Measurements from ENCODE around the gene GUCD1.
"Not testable (repeated sequence)": the region's sequence is repeated elsewhere in the genome, so short reads cannot be mapped to it uniquely, and the experiment has no call there.

Gene GUCD1

DNA sequence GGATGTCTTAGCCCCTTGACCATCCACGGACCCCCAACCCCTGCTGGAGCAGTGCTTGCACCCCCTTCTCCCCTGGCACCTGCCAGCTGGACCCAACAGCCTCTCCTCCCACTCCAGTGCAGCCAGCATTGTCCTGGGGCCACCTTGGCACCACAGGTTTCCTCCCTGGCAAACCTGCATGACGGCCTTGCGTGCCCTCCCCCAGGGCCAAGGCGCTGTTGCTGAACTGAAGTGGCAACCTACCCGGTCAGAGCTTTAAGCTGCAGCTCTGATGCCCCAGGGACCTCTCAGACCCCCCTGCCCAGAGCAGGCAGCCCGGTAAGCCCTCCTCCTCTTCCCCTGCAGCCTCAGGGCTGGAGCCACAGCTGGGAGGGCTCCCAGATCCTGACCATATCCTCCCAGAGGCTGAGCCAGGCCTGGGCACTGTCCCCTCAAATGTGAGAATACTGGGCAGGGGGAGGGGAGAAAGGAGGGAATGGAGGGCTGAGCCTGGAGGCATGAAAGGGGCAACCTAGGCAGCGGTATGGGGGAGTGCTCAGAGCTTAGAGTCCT lies 39.7 kb upstream of the GUCD1 start:
- FAIRE-seq, result no peak
- no peak for DNase-seq (ENCODE audit: insufficient read length)
- TF ChIP-seq POLR2A (IDR thresholded peaks at IDR 0.05; ENCODE audit: low read depth, low read length), result no peak
- TF ChIP-seq POLR2AphosphoS5 (IDR thresholded peaks at IDR 0.05; ENCODE audit: low read depth, low read length), result no peak
- TF ChIP-seq TAF1 (IDR thresholded peaks at IDR 0.05; ENCODE audit: borderline replicate concordance, low read depth, low read length), result no peak

DNA sequence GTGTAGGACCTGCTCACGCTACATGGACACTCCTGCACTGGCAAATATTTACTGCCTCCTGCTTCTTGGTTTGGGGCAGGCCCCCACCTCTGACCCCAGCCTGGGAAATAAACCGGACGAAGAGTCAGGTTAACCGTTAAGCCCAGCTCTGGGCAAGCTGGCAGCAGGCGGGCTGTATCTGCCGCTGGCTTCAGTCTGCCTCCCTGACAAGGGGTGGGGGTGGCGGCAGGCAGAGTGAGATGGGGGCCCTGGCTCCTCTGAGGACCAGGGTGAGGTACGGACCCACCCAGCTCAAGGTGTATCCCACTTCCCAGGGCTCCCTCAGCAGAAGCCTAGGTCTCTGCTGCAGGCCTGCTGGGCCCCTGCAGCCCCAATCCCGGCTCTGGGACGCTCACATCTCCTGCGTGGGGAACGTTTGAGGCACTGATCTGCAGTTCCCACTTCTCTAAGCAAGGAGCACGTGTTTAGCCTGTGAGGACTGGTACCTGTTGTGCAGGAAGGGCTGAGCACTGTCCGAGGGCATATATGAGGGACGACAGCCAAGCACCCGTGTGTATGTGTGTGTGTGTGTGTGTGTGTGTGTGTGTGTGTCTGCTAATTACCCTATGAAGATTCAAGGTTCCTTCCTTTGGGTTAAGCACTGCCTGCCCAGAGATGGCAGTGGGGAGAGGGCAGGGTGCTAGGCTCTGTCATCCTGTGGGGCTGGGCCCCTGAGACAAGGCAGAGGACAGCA lies 39.1 kb upstream of the GUCD1 start:
- DNase-seq (ENCODE audit: insufficient read length) (no peak), FAIRE-seq (peak; percentile 38)
- TF ChIP-seq POLR2A (IDR thresholded peaks at IDR 0.05; ENCODE audit: low read depth, low read length) (no peak), TAF1 (IDR thresholded peaks at IDR 0.05; ENCODE audit: borderline replicate concordance, low read depth, low read length) (no peak), POLR2AphosphoS5 (IDR thresholded peaks at IDR 0.05; ENCODE audit: low read depth, low read length) (no peak)

DNA sequence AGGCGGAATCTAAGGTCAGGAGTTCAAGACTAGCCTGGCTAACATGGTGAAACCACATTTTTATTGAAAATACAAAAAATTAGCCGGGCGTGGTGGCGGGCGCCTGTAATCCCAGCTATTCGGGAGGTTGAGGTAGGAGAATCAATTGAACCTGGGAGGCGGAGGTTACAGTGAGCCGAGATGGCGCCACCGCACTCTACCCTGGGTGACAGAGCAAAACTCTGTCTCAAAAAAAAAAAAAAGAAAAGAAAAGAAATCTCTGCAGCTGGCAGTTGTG lies 38.6 kb upstream of the GUCD1 start:
- FAIRE-seq; DNase-seq (ENCODE audit: insufficient read length): not testable (repeated sequence)

DNA sequence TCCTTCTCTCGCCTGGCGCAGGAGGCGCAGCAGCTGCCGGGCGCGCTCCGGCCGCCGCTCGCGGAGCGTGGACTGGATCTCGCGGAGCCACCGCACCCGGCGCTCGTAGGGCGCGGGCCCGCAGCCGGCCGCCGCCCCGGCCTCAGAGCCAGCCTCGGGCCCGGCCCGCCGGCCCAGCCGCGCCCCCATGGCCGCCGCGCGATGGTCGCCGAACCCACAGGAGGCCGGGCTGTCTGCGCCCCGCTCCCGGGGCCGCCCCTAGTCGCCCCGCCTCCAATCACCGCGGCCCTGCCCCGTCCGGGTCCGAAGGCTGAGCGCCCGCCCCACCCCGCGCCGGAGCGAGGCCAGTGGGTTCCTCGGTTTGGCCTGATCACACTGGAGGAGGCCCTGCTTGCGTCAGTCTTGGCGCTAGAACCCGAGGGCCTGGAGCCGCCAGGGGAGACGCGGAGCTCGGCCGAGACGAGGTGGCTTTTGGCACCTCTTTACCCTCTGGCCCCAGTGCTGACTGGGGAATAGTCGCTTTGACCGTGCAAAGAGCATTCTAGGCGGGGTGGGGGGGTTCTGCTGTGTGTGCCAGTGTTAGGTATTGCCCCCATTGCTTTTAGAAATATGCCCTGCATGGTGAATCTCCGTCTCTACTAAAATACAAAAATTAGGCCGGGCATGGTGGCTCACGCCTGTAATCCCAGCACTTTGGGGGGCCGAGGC lies 38.1 kb upstream of the GUCD1 start, which contains the start of gene LRRC75B:
LRRC75B (minus strand) TSS at position 223 of the 708 bp plus-strand sequence; CDS start at position 189, 34 bp downstream.
- TF ChIP-seq POLR2A (IDR thresholded peaks at IDR 0.05; ENCODE audit: low read depth, low read length), result peak; percentile 44; the same call in 1 of the 2 replicates
- TF ChIP-seq TAF1 (IDR thresholded peaks at IDR 0.05; ENCODE audit: borderline replicate concordance, low read depth, low read length), result no peak
- FAIRE-seq (peak; percentile 93), DNase-seq (ENCODE audit: insufficient read length) (peak; percentile 90)

DNA sequence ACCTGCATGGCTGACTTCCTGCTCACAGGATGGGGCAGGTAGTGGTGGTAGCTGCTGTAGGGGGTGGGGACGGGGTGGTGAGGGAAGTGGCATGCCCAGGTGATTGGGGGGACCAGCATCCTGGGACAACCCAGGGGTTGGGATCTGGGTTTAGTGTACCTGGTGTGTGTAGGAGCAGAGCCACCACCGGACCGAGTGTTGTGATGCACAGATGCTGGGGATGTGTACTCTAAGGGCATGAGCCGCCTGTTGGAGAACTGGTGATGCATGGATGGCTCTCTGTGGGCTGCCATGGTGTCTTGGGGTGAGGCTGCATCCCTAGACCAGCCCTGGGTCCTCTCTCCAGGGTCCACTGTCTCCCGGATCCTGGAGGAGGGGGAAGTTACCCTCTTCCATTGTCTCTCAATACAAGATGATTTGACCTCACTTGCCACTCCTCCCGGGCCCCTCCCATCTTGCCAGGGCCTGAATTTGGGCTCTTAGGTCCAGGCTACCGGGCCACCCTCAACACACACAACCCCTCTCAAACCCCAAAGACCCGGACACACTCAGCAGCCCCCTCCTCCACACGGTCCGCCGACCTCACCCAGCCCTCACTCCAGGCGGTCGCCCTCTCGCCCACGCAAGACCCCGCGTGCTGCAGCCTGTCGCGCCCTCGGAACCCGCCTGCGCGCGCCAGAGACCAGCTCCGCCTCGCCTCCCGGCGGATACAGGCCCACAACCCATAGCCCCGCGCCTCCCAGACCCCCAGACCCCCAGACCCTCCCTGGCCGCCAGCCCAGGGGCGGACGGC lies 37.3 kb upstream of the GUCD1 start:
- TF ChIP-seq POLR2AphosphoS5 (IDR thresholded peaks at IDR 0.05; ENCODE audit: low read depth, low read length), result no peak
- no peak for TF ChIP-seq POLR2A (IDR thresholded peaks at IDR 0.05; ENCODE audit: low read depth, low read length)
- TF ChIP-seq TAF1 (IDR thresholded peaks at IDR 0.05; ENCODE audit: borderline replicate concordance, low read depth, low read length), result no peak
- DNase-seq (ENCODE audit: insufficient read length) (peak; percentile 40), FAIRE-seq (no peak)

DNA sequence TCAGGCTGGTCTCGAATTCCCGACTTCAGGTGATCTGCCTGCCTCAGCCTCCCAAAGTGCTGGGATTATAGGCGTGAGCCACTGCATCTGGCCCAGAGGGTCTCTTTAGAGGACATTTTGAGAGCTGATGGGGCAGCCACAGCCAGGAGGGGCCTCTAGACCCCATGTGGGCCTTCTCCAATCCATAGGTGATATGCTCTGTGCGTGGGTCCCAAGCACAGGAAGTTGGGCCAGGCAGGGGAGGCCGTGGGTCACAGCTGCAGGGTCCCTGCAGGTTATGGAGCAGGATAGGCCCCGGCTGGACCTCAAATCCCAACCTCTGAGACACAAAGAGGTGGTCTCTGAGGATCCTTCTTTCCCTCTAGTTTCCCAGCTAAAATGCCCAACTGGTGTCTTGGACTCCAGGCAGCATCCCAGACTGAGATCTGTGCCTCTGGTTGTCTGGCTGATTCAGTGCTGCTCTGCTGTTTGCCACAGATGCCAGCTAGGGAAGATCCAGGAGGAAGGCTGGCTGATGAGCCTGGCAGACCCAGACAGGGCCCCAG lies 36.4 kb upstream of the GUCD1 start:
- DNase-seq (ENCODE audit: insufficient read length) (no peak), FAIRE-seq (no peak)
- TF ChIP-seq TAF1 (IDR thresholded peaks at IDR 0.05; ENCODE audit: borderline replicate concordance, low read depth, low read length) (no peak), POLR2AphosphoS5 (IDR thresholded peaks at IDR 0.05; ENCODE audit: low read depth, low read length) (no peak), POLR2A (IDR thresholded peaks at IDR 0.05; ENCODE audit: low read depth, low read length) (no peak)

DNA sequence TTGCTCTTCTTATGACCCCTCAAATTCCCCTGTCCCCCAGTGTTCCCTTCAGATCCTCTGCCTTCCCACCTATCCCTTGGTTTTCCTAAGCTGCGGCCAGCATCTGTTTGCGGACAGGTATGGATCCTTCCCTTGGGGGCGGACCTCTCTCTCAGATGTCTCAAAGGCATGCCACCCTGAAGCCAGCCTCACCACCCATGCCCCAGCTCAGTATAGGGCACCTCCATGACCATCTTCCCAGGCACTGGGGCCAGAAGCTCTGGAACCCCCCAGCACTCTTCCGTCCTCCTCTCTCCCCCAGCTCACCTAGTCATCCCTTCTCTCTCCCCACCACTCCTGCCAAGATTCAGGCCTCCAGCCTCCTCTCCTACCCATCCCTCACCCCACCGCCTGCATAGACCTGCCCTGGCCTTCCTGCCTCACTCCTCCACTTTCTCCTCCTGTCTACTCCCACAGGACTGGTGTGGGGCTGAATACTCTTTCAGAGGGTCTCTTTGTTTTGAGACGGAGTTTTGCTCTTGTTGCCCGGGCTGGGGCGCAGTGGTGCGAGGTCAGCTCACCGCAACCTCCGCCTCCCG lies 35.7 kb upstream of the GUCD1 start:
- TF ChIP-seq POLR2A (IDR thresholded peaks at IDR 0.05; ENCODE audit: low read depth, low read length) (no peak), TAF1 (IDR thresholded peaks at IDR 0.05; ENCODE audit: borderline replicate concordance, low read depth, low read length) (no peak)
- FAIRE-seq (no peak), DNase-seq (ENCODE audit: insufficient read length) (no peak)

DNA sequence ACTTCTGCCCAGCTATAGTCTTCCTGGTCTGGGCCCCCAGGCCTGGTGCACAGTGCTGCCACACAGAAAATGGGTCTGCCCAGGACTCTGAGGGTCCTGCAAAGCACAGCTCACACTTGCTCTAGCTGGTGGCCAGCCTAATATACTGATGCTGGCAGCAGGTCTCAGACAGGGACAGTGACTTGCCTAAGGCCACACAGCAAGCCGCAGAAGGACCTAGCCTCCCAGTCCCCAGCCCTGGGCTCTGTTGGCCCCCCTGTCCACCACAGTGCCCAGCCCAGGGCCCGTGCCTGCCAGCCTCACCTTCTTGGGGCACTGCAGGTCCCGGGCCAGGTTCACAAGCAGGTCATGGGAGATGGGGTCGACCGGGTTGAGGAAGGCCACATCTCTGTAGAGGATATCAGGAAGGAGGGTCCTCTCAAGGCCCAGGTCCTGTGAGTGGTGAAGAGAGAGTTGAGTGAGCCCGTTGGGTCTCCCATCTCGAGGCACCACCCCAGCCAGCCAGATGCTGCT lies 34.6 kb upstream of the GUCD1 start:
- TF ChIP-seq POLR2A (IDR thresholded peaks at IDR 0.05; ENCODE audit: low read depth, low read length) (no peak), TAF1 (IDR thresholded peaks at IDR 0.05; ENCODE audit: borderline replicate concordance, low read depth, low read length) (no peak), POLR2AphosphoS5 (IDR thresholded peaks at IDR 0.05; ENCODE audit: low read depth, low read length) (no peak)
- FAIRE-seq (no peak), DNase-seq (ENCODE audit: insufficient read length) (no peak)

DNA sequence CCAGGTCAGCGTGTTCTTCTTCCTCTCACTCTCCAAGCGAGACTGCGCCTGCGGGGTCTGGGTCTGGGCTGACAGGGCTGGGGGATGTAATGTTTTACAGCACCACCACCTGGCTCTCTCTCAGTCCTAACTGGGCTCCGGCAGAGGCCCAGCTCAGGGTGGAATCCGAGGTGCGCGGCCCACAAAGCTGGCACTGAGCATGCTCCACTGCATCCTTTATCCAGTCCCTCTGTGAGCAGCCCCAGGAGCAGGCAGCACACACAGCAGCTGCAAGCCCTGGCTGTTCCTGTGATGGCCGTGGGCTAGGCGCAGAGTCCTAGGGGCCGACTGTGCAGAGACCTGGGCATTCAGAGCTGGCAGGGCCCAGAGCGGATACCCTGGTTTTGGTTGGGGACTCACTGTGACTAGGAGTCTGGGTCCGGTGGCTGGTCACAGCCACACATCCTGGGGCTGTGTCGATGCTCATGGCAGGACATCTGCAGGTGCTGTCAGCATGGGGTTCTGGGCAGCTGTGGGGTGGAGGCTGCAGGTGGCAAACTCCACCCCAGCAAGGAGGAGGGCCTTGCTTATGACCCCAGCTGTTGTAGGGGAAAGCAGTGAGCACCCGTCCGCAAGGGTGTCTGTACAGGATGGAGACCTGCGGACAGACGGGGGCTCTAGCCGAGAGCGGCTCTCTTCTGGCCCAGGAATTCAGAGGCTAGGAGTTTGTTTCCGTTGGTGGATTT lies 34.0 kb upstream of the GUCD1 start:
- no peak for DNase-seq (ENCODE audit: insufficient read length)
- no peak for FAIRE-seq
- TF ChIP-seq POLR2AphosphoS5 (IDR thresholded peaks at IDR 0.05; ENCODE audit: low read depth, low read length) (no peak), TAF1 (IDR thresholded peaks at IDR 0.05; ENCODE audit: borderline replicate concordance, low read depth, low read length) (no peak), POLR2A (IDR thresholded peaks at IDR 0.05; ENCODE audit: low read depth, low read length) (no peak)

DNA sequence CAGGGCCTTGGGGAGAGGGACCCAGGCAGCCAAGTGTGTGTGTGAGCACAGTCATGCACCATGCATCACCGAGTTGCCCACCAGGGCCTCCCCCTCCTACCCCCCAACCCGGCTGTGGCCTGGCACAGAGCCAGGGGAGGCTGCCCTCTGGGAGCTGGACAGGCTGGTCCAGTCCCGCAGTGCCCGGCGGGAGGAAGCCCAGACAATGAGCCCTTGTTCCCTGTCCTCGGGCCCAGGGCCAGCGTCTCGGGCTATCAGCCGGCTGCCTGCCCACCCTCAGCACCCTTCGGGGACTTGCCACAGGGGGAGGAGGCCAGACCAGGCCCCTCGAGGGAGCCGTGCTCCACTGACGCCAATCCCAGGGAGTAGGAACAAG lies 33.4 kb upstream of the GUCD1 start:
- TF ChIP-seq POLR2A (IDR thresholded peaks at IDR 0.05; ENCODE audit: low read depth, low read length) (no peak), TAF1 (IDR thresholded peaks at IDR 0.05; ENCODE audit: borderline replicate concordance, low read depth, low read length) (no peak)
- DNase-seq (ENCODE audit: insufficient read length) (no peak), FAIRE-seq (no peak)
